Esophagus muscularis mucosa (tissue), 4 donors: ENCODE results near the gene SLX4IP. TPM values are rescaled to one million over a fixed set of nuclear protein-coding genes. Genes with fewer than 3 reads are reported as not detected.
A peak's percentile ranks its signal among the peaks of the same experiment; 100 is the strongest.

Experiments
- DNase-seq: peaks from one replicate; pipeline ENCODE4 v3.0.0-alpha.2; 2017; ENCODE audit errors: extremely low spot score
- H3K27ac ChIP-seq, 4 donors: fragments of 200-600 bp; sonication (generic); replicated peaks in 1 of 4; 1 replicate in 3 of 4; 2 replicates in 1 of 4; pipeline ENCODE4 v1.5.1; 2016 to 2019; ENCODE audit warnings: mild to moderate bottlenecking in 1 of 4
- H3K27me3 ChIP-seq, 4 donors: fragments of 200-600 bp; sonication (generic); one replicate each; pipeline versions ENCODE4 v1.5.1 to v1.6.0; 2016 to 2019
- H3K36me3 ChIP-seq, 4 donors: fragments of 200-600 bp; sonication (generic); one replicate each; pipeline ENCODE4 v1.5.1; 2016 to 2019
- H3K4me1 ChIP-seq, 4 donors: fragments of 200-600 bp; sonication (generic); one replicate each; pipeline ENCODE4 v1.5.1; 2016 to 2019
- H3K4me3 ChIP-seq, 4 donors: fragments of 200-600 bp; sonication (generic); 1 replicate in 2 of 4; 2 replicates in 2 of 4; pipeline ENCODE4 v1.5.1; 2016 to 2019; ENCODE audit warnings: mild to moderate bottlenecking in 4 of 4, moderate library complexity in 1 of 4
- H3K9me3 ChIP-seq, 4 donors: fragments of 200-600 bp; sonication (generic); 1 replicate in 3 of 4; 2 replicates in 1 of 4; pipeline ENCODE4 v1.5.1; 2016 to 2019
- EP300 ChIP-seq: sonication (generic); formaldehyde crosslinking; IDR thresholded peaks from one replicate; pipeline ENCODE4 v1.6.1; 2017; ENCODE audit warnings: antibody characterized with exemption
- POLR2A ChIP-seq: fragments of 450-650 bp; IDR thresholded peaks from one replicate; pipeline ENCODE4 v1.6.1; 2017; ENCODE audit warnings: antibody characterized with exemption, moderate library complexity, mild to moderate bottlenecking, low read depth
- POLR2AphosphoS5 ChIP-seq, 2 donors: sonication (generic); formaldehyde crosslinking; IDR thresholded peaks; one replicate each; pipeline ENCODE4 v1.6.1; 2017; ENCODE audit warnings: antibody characterized with exemption in 2 of 2
- WGBS: methylation state at CpG from one replicate; pipeline ENCODE4 v1.1.5; 2018; 5-methylcytosine and 5-hydroxymethylcytosine counted together
- intact Hi-C: fragments of 100-400 bp; cut with DNase I; formaldehyde crosslinking; loops from one replicate; pipeline ENCODE4 v1.15.1; 2023
- total RNA-seq, 4 donors: library from RNA; depleted of rRNA; stranded (reverse); fragments of >200 nt; gene quantifications; one replicate each; pipeline versions ENCODE4 v1.1.0 to v1.2.1, GENCODE V29; 2016
- TF ChIP-seq, protein P1 (sequence below), 3 experiments: fragments of 200-600 bp in 2 of 3; fragments of 450-650 bp in 1 of 3; sonication (generic) in 2 of 3; IDR thresholded peaks; one replicate each; pipeline ENCODE4 v1.5.1; 2017 to 2019; ENCODE audit warnings: antibody characterized with exemption in 3 of 3, mild to moderate bottlenecking in 2 of 3, moderate library complexity in 1 of 3

SLX4IP gene
- total RNA-seq, 4 donors from 2014 or later = 1.2 to 2.1 (median 1.5) TPM

- H3K27me3 ChIP-seq = no peaks in the 10 kb centered on the region
- no peaks in the 10 kb centered on the region for H3K4me1 ChIP-seq
- peak overlapping the region; percentile 33 to 58 (median 44) for H3K27ac ChIP-seq
- TF ChIP-seq, protein P1, sequence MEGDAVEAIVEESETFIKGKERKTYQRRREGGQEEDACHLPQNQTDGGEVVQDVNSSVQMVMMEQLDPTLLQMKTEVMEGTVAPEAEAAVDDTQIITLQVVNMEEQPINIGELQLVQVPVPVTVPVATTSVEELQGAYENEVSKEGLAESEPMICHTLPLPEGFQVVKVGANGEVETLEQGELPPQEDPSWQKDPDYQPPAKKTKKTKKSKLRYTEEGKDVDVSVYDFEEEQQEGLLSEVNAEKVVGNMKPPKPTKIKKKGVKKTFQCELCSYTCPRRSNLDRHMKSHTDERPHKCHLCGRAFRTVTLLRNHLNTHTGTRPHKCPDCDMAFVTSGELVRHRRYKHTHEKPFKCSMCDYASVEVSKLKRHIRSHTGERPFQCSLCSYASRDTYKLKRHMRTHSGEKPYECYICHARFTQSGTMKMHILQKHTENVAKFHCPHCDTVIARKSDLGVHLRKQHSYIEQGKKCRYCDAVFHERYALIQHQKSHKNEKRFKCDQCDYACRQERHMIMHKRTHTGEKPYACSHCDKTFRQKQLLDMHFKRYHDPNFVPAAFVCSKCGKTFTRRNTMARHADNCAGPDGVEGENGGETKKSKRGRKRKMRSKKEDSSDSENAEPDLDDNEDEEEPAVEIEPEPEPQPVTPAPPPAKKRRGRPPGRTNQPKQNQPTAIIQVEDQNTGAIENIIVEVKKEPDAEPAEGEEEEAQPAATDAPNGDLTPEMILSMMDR (IDR thresholded peaks at IDR 0.05) = no peak
- no peak for TF ChIP-seq POLR2A
- peak in 1 of 2 donors; percentile 6 for TF ChIP-seq POLR2AphosphoS5 (IDR thresholded peaks at IDR 0.05)
- DNase-seq = no peak
- intact Hi-C loops = no loop called here
- no peaks in the 10 kb centered on the region for H3K9me3 ChIP-seq
- no peak overlapping the region for H3K4me3 ChIP-seq
- no peaks in the 10 kb centered on the region for H3K36me3 ChIP-seq
- 79% methylated on average over 5 of the region's 6 CpGs for WGBS
Measured at GRCh38 chr20:10565191-10565921, 130.3 kb downstream of the SLX4IP start.

DNA sequence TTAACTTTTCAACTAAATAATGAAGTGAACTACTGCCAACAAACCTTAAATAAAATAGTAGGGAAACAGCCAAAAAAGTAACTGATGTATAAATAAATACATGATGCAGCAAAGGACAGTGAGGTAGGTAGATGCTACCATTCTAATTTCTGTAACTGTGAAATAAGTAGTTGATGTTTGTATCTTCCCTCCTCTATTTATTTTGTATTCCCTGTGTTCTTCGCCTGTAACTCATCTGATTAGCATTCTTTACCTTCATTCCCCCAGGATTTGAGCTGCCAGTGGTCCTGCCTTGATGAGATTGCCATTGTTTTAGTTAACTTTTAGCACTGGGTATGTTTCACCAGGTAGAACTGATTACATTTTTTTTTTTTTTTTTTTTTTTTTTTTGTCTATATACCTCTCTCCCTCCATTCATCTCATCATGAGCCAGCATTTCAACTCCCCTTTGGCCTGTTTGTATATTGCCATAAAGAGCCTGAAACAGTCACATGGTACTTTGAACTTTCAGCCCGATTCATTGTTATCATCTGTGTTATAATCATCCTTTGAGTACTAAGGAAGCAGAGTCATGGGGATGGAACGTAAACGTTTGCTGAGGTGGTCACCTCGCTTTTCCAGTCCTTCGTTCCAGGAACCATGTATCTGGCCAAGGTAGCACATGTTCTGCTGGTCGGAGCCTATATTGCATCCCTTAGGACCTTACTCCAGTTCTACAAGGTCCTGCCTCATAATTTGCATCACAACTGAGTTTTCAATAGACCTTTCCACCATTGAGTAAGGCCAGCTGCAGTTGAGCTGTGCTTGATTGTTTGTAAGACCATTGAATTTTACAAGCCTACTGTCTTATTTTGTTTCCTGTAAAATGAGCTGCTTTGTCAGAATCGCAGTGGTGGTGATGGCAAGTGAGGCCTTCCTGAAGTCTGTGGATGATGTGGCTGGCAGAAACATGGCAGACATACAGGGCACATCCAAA is 131.1 kb downstream of the SLX4IP start:
- Histone ChIP-seq H3K36me3 (no peaks in the 10 kb centered on the region), H3K4me1 (no peaks in the 10 kb centered on the region), H3K4me3 (no peak overlapping the region), H3K27me3 (no peaks in the 10 kb centered on the region), H3K9me3 (no peaks in the 10 kb centered on the region), H3K27ac (peak overlapping the region in 2 of 4 donors; percentile 49 to 58)
- intact Hi-C loops = no loop called here
- TF ChIP-seq EP300 = no peak
- 92% methylated on average over 7 of the region's 8 CpGs for WGBS
- no peak for DNase-seq

DNA sequence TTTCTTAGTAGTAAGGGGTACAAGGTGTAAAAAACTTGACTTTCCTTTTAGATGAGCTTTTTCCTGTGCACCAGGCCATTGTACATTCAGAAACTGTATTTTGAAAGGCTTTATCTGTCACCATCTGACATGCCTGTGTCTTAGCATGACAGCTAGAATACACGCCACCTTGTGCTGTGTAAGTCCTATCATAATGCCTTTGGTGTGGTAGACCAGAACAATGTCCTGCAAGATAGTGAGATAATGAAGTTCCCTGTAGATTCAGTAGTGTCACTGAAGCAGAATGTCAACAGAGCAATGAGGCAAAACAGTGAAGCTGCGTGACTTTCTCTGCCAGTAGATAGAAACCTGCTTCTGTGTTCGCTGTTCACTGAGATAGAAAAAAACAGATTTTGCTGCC is 132.9 kb downstream of the SLX4IP start:
- H3K27ac ChIP-seq = no peak overlapping the region
- 96% methylated on average over 3 of the region's 3 CpGs for WGBS
- H3K4me1 ChIP-seq = no peaks in the 10 kb centered on the region
- no peaks in the 10 kb centered on the region for H3K36me3 ChIP-seq
- no peaks in the 10 kb centered on the region for H3K9me3 ChIP-seq
- TF ChIP-seq, protein P1 (IDR thresholded peaks at IDR 0.05) = no peak
- no peak for TF ChIP-seq EP300
- no peak for TF ChIP-seq POLR2AphosphoS5 (IDR thresholded peaks at IDR 0.05)
- no peak for TF ChIP-seq POLR2A
- DNase-seq = no peak
- no peak overlapping the region for H3K4me3 ChIP-seq
- intact Hi-C loops = no loop called here
- H3K27me3 ChIP-seq = no peaks in the 10 kb centered on the region

GRCh38 chr20:10571313-10571815 is 136.3 kb downstream of the SLX4IP start:
- intact Hi-C loops = no loop called here
- Histone ChIP-seq H3K4me1 (no peaks in the 10 kb centered on the region), H3K27me3 (no peaks in the 10 kb centered on the region), H3K9me3 (no peaks in the 10 kb centered on the region), H3K4me3 (no peak overlapping the region), H3K36me3 (no peaks in the 10 kb centered on the region), H3K27ac (no peak overlapping the region)
- DNase-seq = no peak
- WGBS = 95% methylated on average over 1 of the region's 1 CpG
- TF ChIP-seq, protein P1 (IDR thresholded peaks at IDR 0.05) = no peak
- TF ChIP-seq EP300 = no peak
- TF ChIP-seq POLR2A = no peak
- no peak for TF ChIP-seq POLR2AphosphoS5 (IDR thresholded peaks at IDR 0.05)

GRCh38 chr20:10572853-10573252 is 137.7 kb downstream of the SLX4IP start:
- no peaks in the 10 kb centered on the region for H3K4me1 ChIP-seq
- intact Hi-C loops = no loop called here
- no peak overlapping the region for H3K4me3 ChIP-seq
- DNase-seq = no peak
- WGBS = 94% methylated on average over 8 of the region's 8 CpGs
- TF ChIP-seq POLR2AphosphoS5 (IDR thresholded peaks at IDR 0.05) (no peak), EP300 (no peak), POLR2A (no peak)
- TF ChIP-seq, protein P1 (IDR thresholded peaks at IDR 0.05) = no peak
- no peaks in the 10 kb centered on the region for H3K27me3 ChIP-seq
- no peaks in the 10 kb centered on the region for H3K9me3 ChIP-seq
- H3K36me3 ChIP-seq = no peaks in the 10 kb centered on the region
- no peak overlapping the region for H3K27ac ChIP-seq
